ENCODE data around the gene SLC29A3. TPM values are rescaled to one million over a fixed set of nuclear protein-coding genes. Genes with fewer than 3 reads are reported as not detected.

SLC29A3 gene
- total RNA-seq, 8 experiments from 2014 or later: 2.3 to 7.6 (median 4.1) TPM

- in situ Hi-C loops (cut with MboI; ENCODE audit: low pct_unique_long_range_greater_than_20kb in 2 of 9, low sequenced_read_pairs in 9 of 9, unreplicated experiment in 9 of 9): loop anchor here in 6 of 9 experiments (10.0 to 25.0 kb wide), 4 partner anchors 398 to 1030 kb away; partner anchors contain the start of gene C10orf105 (in 4 of the 6)
- peak in 4 of 8 experiments; percentile 3 to 63 (median 51) for ATAC-seq (replicated peaks in 6 of 8)
- H3K4me1 ChIP-seq (replicated peaks in 1 of 2): peaks cover 23 to 26% of the 10 kb centered on the region in 2 donors
- H3K27ac ChIP-seq: no peak overlapping the region
- H3K4me3 ChIP-seq: no peak overlapping the region
- WGBS, 10 experiments: 30 to 60% (median 50%) methylated on average over 1 to 3 of the region's 3 CpGs; no CpG with 5 or more reads in 7 of the 10 experiments
These were observed 12.1 kb upstream of the SLC29A3 start for GRCh38 chr10:71306979-71307378.

GRCh38 chr10:71307469-71308085, 11.5 kb upstream of the SLC29A3 start:
- Histone ChIP-seq H3K4me3 (no peak overlapping the region), H3K27ac (peak overlapping the region in 1 of 2 donors; percentile 21), H3K4me1 (replicated peaks in 1 of 2) (peaks cover 23 to 26% of the 10 kb centered on the region in 2 donors)
- ATAC-seq (replicated peaks in 6 of 8): peak in 4 of 8 experiments; percentile 8 to 20 (median 12)
- in situ Hi-C loops (cut with MboI; ENCODE audit: low pct_unique_long_range_greater_than_20kb in 2 of 9, low sequenced_read_pairs in 9 of 9, unreplicated experiment in 9 of 9): loop anchor here in 6 of 9 experiments (10.0 to 25.0 kb wide), 4 partner anchors 397 to 1030 kb away; partner anchors contain the start of gene C10orf105 (in 4 of the 6)
- WGBS, 10 experiments: 40 to 100% (median 82%) methylated on average over 1 to 4 of the region's 8 CpGs; no CpG with 5 or more reads in 4 of the 10 experiments

GRCh38 chr10:71308244-71308643, 10.8 kb upstream of the SLC29A3 start:
- Histone ChIP-seq H3K4me3 (no peak overlapping the region), H3K27ac (no peak overlapping the region), H3K4me1 (replicated peaks in 1 of 2) (peaks cover 23 to 26% of the 10 kb centered on the region in 2 donors)
- peak in 1 of 8 experiments; percentile 11 for ATAC-seq (replicated peaks in 6 of 8)
- in situ Hi-C loops (cut with MboI; ENCODE audit: low pct_unique_long_range_greater_than_20kb in 2 of 9, low sequenced_read_pairs in 9 of 9, unreplicated experiment in 9 of 9): loop anchor here in 6 of 9 experiments (10.0 to 25.0 kb wide), 4 partner anchors 397 to 1029 kb away; partner anchors contain the start of gene C10orf105 (in 4 of the 6)
- WGBS, 10 experiments: 95 to 100% methylated on average over 1 to 2 of the region's 2 CpGs; no CpG with 5 or more reads in 8 of the 10 experiments

GRCh38 chr10:71308985-71309384, 10.1 kb upstream of the SLC29A3 start:
- Histone ChIP-seq H3K4me1 (replicated peaks in 1 of 2) (peaks cover 21 to 24% of the 10 kb centered on the region in 2 donors), H3K27ac (no peak overlapping the region), H3K4me3 (no peak overlapping the region)
- in situ Hi-C loops (cut with MboI; ENCODE audit: low pct_unique_long_range_greater_than_20kb in 2 of 9, low sequenced_read_pairs in 9 of 9, unreplicated experiment in 9 of 9): loop anchor here in 6 of 9 experiments (10.0 to 25.0 kb wide), 4 partner anchors 396 to 1028 kb away; partner anchors contain the start of gene C10orf105 (in 4 of the 6)
- 13 to 100% (median 80%) methylated on average over 1 to 3 of the region's 3 CpGs; no CpG with 5 or more reads in 1 of the 10 experiments for WGBS, 10 experiments
- ATAC-seq (replicated peaks in 6 of 8): no peak

GRCh38 chr10:71309919-71310318, 9.1 kb upstream of the SLC29A3 start:
- WGBS, 10 experiments: 13 to 83% (median 31%) methylated on average over 1 to 3 of the region's 3 CpGs
- ATAC-seq (replicated peaks in 6 of 8): no peak
- H3K4me1 ChIP-seq (replicated peaks in 1 of 2): peaks cover 23% of the 10 kb centered on the region in 2 donors
- H3K27ac ChIP-seq: no peak overlapping the region
- no peak overlapping the region for H3K4me3 ChIP-seq
- in situ Hi-C loops (cut with MboI; ENCODE audit: low pct_unique_long_range_greater_than_20kb in 2 of 9, low sequenced_read_pairs in 9 of 9, unreplicated experiment in 9 of 9): loop anchor here in 6 of 9 experiments (10.0 to 25.0 kb wide), 4 partner anchors 395 to 1027 kb away; partner anchors contain the start of gene C10orf105 (in 4 of the 6)

- WGBS, 10 experiments: 22 to 100% (median 94%) methylated on average over 1 of the region's 1 CpG; no CpG with 5 or more reads in 2 of the 10 experiments
- in situ Hi-C loops (cut with MboI; ENCODE audit: low pct_unique_long_range_greater_than_20kb in 2 of 9, low sequenced_read_pairs in 9 of 9, unreplicated experiment in 9 of 9): loop anchor here in 5 of 9 experiments (10.0 to 25.0 kb wide), 4 partner anchors 393 to 1025 kb away; partner anchors contain the start of gene C10orf105 (in 4 of the 5)
- peak in 2 of 8 experiments; percentile 10 to 13 for ATAC-seq (replicated peaks in 6 of 8)
- no peak overlapping the region for H3K27ac ChIP-seq
- H3K4me3 ChIP-seq: no peak overlapping the region
- peaks cover 14 to 19% of the 10 kb centered on the region in 2 donors for H3K4me1 ChIP-seq (replicated peaks in 1 of 2)
These were observed 6.8 kb upstream of the SLC29A3 start for GRCh38 chr10:71312220-71312619.

GRCh38 chr10:71312811-71313789, 6.0 kb upstream of the SLC29A3 start:
- peaks cover 12 to 13% of the 10 kb centered on the region in 2 donors for H3K4me1 ChIP-seq (replicated peaks in 1 of 2)
- H3K4me3 ChIP-seq: no peak overlapping the region
- in situ Hi-C loops (cut with MboI; ENCODE audit: low pct_unique_long_range_greater_than_20kb in 2 of 9, low sequenced_read_pairs in 9 of 9, unreplicated experiment in 9 of 9): loop anchor here in 5 of 9 experiments (10.0 to 25.0 kb wide), 4 partner anchors 392 to 1024 kb away; partner anchors contain the start of gene C10orf105 (in 4 of the 5)
- peak in 4 of 8 experiments; percentile 6 to 45 (median 26) for ATAC-seq (replicated peaks in 6 of 8)
- H3K27ac ChIP-seq: no peak overlapping the region
- WGBS, 10 experiments: 21 to 79% (median 47%) methylated on average over 2 to 12 of the region's 19 CpGs; no CpG with 5 or more reads in 2 of the 10 experiments

GRCh38 chr10:71314028-71314693, 4.9 kb upstream of the SLC29A3 start:
- ATAC-seq (replicated peaks in 6 of 8): peak; percentile 16 to 60 (median 28)
- H3K4me1 ChIP-seq (replicated peaks in 1 of 2): peaks cover 12 to 13% of the 10 kb centered on the region in 2 donors
- peak overlapping the region in 1 of 5 donors; percentile 10 for H3K4me3 ChIP-seq
- 0 to 17% (median 0%) methylated on average over 1 to 7 of the region's 21 CpGs; no CpG with 5 or more reads in 4 of the 10 experiments for WGBS, 10 experiments
- in situ Hi-C loops (cut with MboI; ENCODE audit: low pct_unique_long_range_greater_than_20kb in 2 of 9, low sequenced_read_pairs in 9 of 9, unreplicated experiment in 9 of 9): loop anchor here in 5 of 9 experiments (10.0 to 25.0 kb wide), 4 partner anchors 391 to 1023 kb away; partner anchors contain the start of gene C10orf105 (in 4 of the 5)
- no peak overlapping the region for H3K27ac ChIP-seq

GRCh38 chr10:71314694-71315225, 4.3 kb upstream of the SLC29A3 start:
- WGBS, 10 experiments: 0 to 100% (median 59%) methylated on average over 1 to 8 of the region's 11 CpGs; no CpG with 5 or more reads in 5 of the 10 experiments

GRCh38 chr10:71316056-71316785, 2.8 kb upstream of the SLC29A3 start:
- no peak for ATAC-seq (replicated peaks in 6 of 8)
- Histone ChIP-seq H3K27ac (no peak overlapping the region), H3K4me1 (replicated peaks in 1 of 2) (peaks cover 19% of the 10 kb centered on the region in 2 donors), H3K4me3 (no peak overlapping the region)
- in situ Hi-C loops (cut with MboI; ENCODE audit: low pct_unique_long_range_greater_than_20kb in 2 of 9, low sequenced_read_pairs in 9 of 9, unreplicated experiment in 9 of 9): loop anchor here in 5 of 9 experiments (10.0 to 25.0 kb wide), 4 partner anchors 389 to 1021 kb away; partner anchors contain the start of gene C10orf105 (in 4 of the 5)
- 14 to 100% (median 83%) methylated on average over 1 to 3 of the region's 3 CpGs; no CpG with 5 or more reads in 1 of the 10 experiments for WGBS, 10 experiments

More at GRCh38 chr10:71314694-71315225, 4.3 kb upstream of the SLC29A3 start:
- H3K4me1 ChIP-seq (replicated peaks in 1 of 2): peaks cover 13 to 14% of the 10 kb centered on the region in 2 donors
- no peak overlapping the region for H3K27ac ChIP-seq
- H3K4me3 ChIP-seq: peak overlapping the region in 1 of 5 donors; percentile 10
- ATAC-seq (replicated peaks in 6 of 8): no peak
- in situ Hi-C loops (cut with MboI; ENCODE audit: low pct_unique_long_range_greater_than_20kb in 2 of 9, low sequenced_read_pairs in 9 of 9, unreplicated experiment in 9 of 9): loop anchor here in 5 of 9 experiments (10.0 to 25.0 kb wide), 4 partner anchors 390 to 1023 kb away; partner anchors contain the start of gene C10orf105 (in 4 of the 5)

- Histone ChIP-seq H3K27ac (no peak overlapping the region), H3K4me1 (replicated peaks in 1 of 2) (peaks cover 19% of the 10 kb centered on the region in 2 donors), H3K4me3 (no peak overlapping the region)
- no peak for ATAC-seq (replicated peaks in 6 of 8)
- WGBS, 10 experiments: 60 to 100% (median 80%) methylated on average over 1 to 4 of the region's 6 CpGs; no CpG with 5 or more reads in 2 of the 10 experiments
- in situ Hi-C loops (cut with MboI; ENCODE audit: low pct_unique_long_range_greater_than_20kb in 2 of 9, low sequenced_read_pairs in 9 of 9, unreplicated experiment in 9 of 9): loop anchor here in 5 of 9 experiments (10.0 to 25.0 kb wide), 4 partner anchors 388 to 1021 kb away; partner anchors contain the start of gene C10orf105 (in 4 of the 5)
These were observed 2.3 kb upstream of the SLC29A3 start for GRCh38 chr10:71316786-71317160.

Data from motor neuron (in vitro differentiated cells).